Upper lobe of right lung (tissue), 1 donor: Measurements from ENCODE around the gene CDH3. TPM values are rescaled to one million over a fixed set of nuclear protein-coding genes. Genes with fewer than 3 reads are reported as not detected.

Source experiments
- ATAC-seq: fragments of 200-7000 bp; cut with Tn5 transposase; one replicate; pipeline ENCODE4 v1.9.1; 2020; ENCODE audit warnings: mild to moderate bottlenecking, moderate library complexity
- DNase-seq: peaks from one replicate; pipeline ENCODE4 v3.0.0-alpha.2; 2020
- H3K27ac ChIP-seq: fragments of 200-600 bp; one replicate; pipeline ENCODE4 v1.8.0; 2022
- H3K27me3 ChIP-seq: fragments of 200-600 bp; one replicate; pipeline ENCODE4 v1.8.0; 2022; ENCODE audit warnings: mild to moderate bottlenecking
- H3K36me3 ChIP-seq: fragments of 200-600 bp; one replicate; pipeline ENCODE4 v1.8.0; 2022
- H3K4me1 ChIP-seq: fragments of 200-600 bp; one replicate; pipeline ENCODE4 v1.8.0; 2022
- H3K4me3 ChIP-seq: fragments of 200-600 bp; one replicate; pipeline ENCODE4 v1.8.0; 2022; ENCODE audit warnings: mild to moderate bottlenecking
- H3K9me3 ChIP-seq: fragments of 200-600 bp; one replicate; pipeline ENCODE4 v1.8.0; 2022
- CTCF ChIP-seq: fragments of 200-600 bp; IDR thresholded peaks from one replicate; pipeline ENCODE4 v1.8.0; 2022; ENCODE audit warnings: antibody characterized with exemption
- intact Hi-C: fragments of 100-400 bp; cut with DNase I; formaldehyde crosslinking; loops from one replicate; pipeline ENCODE4 v1.11.0; 2022
- total RNA-seq: library from RNA; stranded (reverse); fragmentation: NEBNext Ultra II Directional; extraction: Animal tissue kit (Norgen Biotek cat#: 25700); gene quantifications from one replicate; pipeline ENCODE4 v1.2.1, GENCODE V29; 2021
- donor health status: DM: no; HTN: yes; CAD: no; lungs with severe emphysema.

The CDH3 gene
- total RNA-seq, 1 donor from 2014 or later, result 9.6 TPM

DNA sequence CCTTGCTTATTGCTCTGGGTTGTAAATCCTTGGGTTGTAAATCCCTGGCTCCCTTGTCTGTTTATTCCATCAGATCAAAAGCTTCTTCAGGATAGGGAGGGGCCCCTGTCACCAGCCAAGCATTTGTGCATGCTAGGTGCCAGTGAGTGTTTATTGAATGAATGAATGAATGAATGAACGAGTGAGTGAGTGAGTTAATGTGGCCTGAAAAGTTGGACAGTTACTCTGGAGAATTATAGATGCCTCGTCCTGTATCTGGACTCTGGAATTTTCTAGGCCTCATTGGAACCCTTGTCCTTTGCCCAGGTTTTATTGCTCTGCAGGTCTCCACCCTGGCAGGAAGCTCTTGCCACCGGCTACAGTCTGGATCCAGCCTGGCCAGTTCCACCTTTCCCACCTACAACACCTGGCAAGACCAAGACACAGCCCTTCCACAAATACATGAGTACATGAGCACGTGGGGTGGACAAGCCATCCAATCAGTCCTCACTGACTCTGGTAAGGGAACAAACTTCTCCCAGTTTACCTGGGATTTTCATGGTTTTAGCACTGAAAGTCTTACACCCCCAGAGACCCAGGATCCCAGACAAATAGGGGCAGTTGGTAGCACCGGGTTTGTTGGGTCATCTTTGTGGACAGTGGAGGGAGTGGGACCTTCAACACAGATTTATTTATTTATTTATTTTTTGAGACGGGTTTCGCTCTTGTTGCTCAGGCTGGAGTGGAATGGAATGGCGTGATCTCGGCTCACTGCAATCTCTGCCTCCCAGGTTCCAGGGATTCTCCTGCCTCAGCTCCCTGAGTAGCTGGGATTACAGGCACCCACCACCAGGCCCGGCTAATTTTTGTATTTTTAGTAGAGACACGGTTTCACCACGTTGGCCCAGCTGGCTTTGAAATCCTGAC lies 77.3 kb downstream of the CDH3 start:
- Histone ChIP-seq H3K9me3 (no peaks in the 10 kb centered on the region), H3K27me3 (no peaks in the 10 kb centered on the region), H3K27ac (no peak overlapping the region), H3K36me3 (no peaks in the 10 kb centered on the region), H3K4me3 (no peak overlapping the region), H3K4me1 (no peaks in the 10 kb centered on the region)
- intact Hi-C loops, result no loop called here
- no peak for ATAC-seq
- DNase-seq, result no peak
- TF ChIP-seq CTCF, result no peak

- no peak overlapping the region for H3K4me3 ChIP-seq
- DNase-seq (no peak), ATAC-seq (no peak)
- H3K36me3 ChIP-seq, result no peaks in the 10 kb centered on the region
- TF ChIP-seq CTCF, result no peak
- intact Hi-C loops, result no loop called here
- no peak overlapping the region for H3K27ac ChIP-seq
- H3K9me3 ChIP-seq, result no peaks in the 10 kb centered on the region
- no peaks in the 10 kb centered on the region for H3K27me3 ChIP-seq
- H3K4me1 ChIP-seq, result no peaks in the 10 kb centered on the region
Observed at GRCh38 chr16:68724797-68725196, 79.7 kb downstream of the CDH3 start.

GRCh38 chr16:68728523-68728922 lies 83.4 kb downstream of the CDH3 start:
- intact Hi-C loops, result no loop called here
- H3K27ac ChIP-seq, result no peak overlapping the region
- H3K9me3 ChIP-seq, result no peaks in the 10 kb centered on the region
- ATAC-seq (no peak), DNase-seq (no peak)
- H3K27me3 ChIP-seq, result no peaks in the 10 kb centered on the region
- H3K4me1 ChIP-seq, result no peaks in the 10 kb centered on the region
- H3K4me3 ChIP-seq, result no peak overlapping the region
- no peak for TF ChIP-seq CTCF
- H3K36me3 ChIP-seq, result no peaks in the 10 kb centered on the region

GRCh38 chr16:68731637-68732036 lies 86.5 kb downstream of the CDH3 start:
- H3K4me1 ChIP-seq, result no peaks in the 10 kb centered on the region
- H3K27me3 ChIP-seq, result peaks cover 8% of the 10 kb centered on the region
- no peaks in the 10 kb centered on the region for H3K9me3 ChIP-seq
- intact Hi-C loops, result no loop called here
- TF ChIP-seq CTCF, result no peak
- no peaks in the 10 kb centered on the region for H3K36me3 ChIP-seq
- H3K4me3 ChIP-seq, result no peak overlapping the region
- no peak overlapping the region for H3K27ac ChIP-seq
- DNase-seq (no peak), ATAC-seq (no peak)

GRCh38 chr16:68732042-68732680 lies 87.1 kb downstream of the CDH3 start:
- intact Hi-C loops, result no loop called here
- no peak for TF ChIP-seq CTCF
- H3K9me3 ChIP-seq, result no peaks in the 10 kb centered on the region
- H3K27me3 ChIP-seq, result peaks cover 13% of the 10 kb centered on the region
- no peak overlapping the region for H3K4me3 ChIP-seq
- ATAC-seq (peak; percentile 91), DNase-seq (peak; percentile 89)
- H3K36me3 ChIP-seq, result no peaks in the 10 kb centered on the region
- no peaks in the 10 kb centered on the region for H3K4me1 ChIP-seq
- H3K27ac ChIP-seq, result no peak overlapping the region
